Bronchial epithelial cell (primary cell): ENCODE measurements around the gene MAG. TPM values are rescaled to one million over a fixed set of nuclear protein-coding genes. Genes with fewer than 3 reads are reported as not detected.

Experiments
- DNase-seq: peaks from one replicate; pipeline ENCODE4 v3.0.0-alpha.2; 2010; ENCODE audit warnings: low read depth
- FAIRE-seq: peaks from 2 replicates; lab custom pipeline; 2011; peaks lifted over from hg19 to GRCh38; lab: Jason Lieb, UNC
- H3K27me3 ChIP-seq: 2 replicates; pipeline ENCODE4 v1.5.1; 2011; ENCODE audit warnings: low read length; ENCODE audit not compliant: control insufficient read depth, insufficient read depth
- H3K36me3 ChIP-seq: 2 replicates; pipeline ENCODE4 v1.5.1; 2011; ENCODE audit warnings: low read length; ENCODE audit not compliant: control insufficient read depth, insufficient read depth
- H3K4me3 ChIP-seq: 2 replicates; pipeline ENCODE4 v1.5.1; 2011; ENCODE audit warnings: mild to moderate bottlenecking, low read depth, low read length, control low read depth
- total RNA-seq: library from RNA; depleted of rRNA; stranded (reverse); fragments of >200 nt; gene quantifications from 2 replicates; pipeline ENCODE4 v1.2.1, GENCODE V29; 2014
- TF ChIP-seq, protein P1 (sequence below): IDR thresholded peaks from 2 replicates; pipeline ENCODE4 v1.5.1; 2011; ENCODE audit warnings: mild to moderate bottlenecking, moderate library complexity, low read length, control low read depth, inconsistent platforms; ENCODE audit not compliant: insufficient read depth, severe bottlenecking

The MAG gene
- total RNA-seq, 1 donor from 2014 or later: not detected

DNA sequence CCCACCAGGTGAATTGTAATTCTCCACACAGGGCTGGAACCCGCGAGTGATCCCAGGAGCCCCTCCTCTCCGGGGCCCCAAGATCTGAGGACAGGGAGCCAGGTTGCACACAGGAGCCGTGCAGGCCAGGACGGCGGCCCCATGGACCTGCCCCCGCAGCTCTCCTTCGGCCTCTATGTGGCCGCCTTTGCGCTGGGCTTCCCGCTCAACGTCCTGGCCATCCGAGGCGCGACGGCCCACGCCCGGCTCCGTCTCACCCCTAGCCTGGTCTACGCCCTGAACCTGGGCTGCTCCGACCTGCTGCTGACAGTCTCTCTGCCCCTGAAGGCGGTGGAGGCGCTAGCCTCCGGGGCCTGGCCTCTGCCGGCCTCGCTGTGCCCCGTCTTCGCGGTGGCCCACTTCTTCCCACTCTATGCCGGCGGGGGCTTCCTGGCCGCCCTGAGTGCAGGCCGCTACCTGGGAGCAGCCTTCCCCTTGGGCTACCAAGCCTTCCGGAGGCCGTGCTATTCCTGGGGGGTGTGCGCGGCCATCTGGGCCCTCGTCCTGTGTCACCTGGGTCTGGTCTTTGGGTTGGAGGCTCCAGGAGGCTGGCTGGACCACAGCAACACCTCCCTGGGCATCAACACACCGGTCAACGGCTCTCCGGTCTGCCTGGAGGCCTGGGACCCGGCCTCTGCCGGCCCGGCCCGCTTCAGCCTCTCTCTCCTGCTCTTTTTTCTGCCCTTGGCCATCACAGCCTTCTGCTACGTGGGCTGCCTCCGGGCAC is 59.6 kb downstream of the MAG start:
- TF ChIP-seq, protein P1, sequence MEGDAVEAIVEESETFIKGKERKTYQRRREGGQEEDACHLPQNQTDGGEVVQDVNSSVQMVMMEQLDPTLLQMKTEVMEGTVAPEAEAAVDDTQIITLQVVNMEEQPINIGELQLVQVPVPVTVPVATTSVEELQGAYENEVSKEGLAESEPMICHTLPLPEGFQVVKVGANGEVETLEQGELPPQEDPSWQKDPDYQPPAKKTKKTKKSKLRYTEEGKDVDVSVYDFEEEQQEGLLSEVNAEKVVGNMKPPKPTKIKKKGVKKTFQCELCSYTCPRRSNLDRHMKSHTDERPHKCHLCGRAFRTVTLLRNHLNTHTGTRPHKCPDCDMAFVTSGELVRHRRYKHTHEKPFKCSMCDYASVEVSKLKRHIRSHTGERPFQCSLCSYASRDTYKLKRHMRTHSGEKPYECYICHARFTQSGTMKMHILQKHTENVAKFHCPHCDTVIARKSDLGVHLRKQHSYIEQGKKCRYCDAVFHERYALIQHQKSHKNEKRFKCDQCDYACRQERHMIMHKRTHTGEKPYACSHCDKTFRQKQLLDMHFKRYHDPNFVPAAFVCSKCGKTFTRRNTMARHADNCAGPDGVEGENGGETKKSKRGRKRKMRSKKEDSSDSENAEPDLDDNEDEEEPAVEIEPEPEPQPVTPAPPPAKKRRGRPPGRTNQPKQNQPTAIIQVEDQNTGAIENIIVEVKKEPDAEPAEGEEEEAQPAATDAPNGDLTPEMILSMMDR: no peak
- FAIRE-seq (no peak), DNase-seq (no peak)
- peaks cover 2% of the 10 kb centered on the region for H3K27me3 ChIP-seq
- no peaks in the 10 kb centered on the region for H3K36me3 ChIP-seq
- H3K4me3 ChIP-seq: no peak overlapping the region

DNA sequence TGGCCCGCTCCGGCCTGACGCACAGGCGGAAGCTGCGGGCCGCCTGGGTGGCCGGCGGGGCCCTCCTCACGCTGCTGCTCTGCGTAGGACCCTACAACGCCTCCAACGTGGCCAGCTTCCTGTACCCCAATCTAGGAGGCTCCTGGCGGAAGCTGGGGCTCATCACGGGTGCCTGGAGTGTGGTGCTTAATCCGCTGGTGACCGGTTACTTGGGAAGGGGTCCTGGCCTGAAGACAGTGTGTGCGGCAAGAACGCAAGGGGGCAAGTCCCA is 60.2 kb downstream of the MAG start:
- FAIRE-seq (no peak), DNase-seq (no peak)
- Histone ChIP-seq H3K4me3 (no peak overlapping the region), H3K36me3 (no peaks in the 10 kb centered on the region), H3K27me3 (peaks cover 2% of the 10 kb centered on the region)
- TF ChIP-seq, protein P1: no peak

DNA sequence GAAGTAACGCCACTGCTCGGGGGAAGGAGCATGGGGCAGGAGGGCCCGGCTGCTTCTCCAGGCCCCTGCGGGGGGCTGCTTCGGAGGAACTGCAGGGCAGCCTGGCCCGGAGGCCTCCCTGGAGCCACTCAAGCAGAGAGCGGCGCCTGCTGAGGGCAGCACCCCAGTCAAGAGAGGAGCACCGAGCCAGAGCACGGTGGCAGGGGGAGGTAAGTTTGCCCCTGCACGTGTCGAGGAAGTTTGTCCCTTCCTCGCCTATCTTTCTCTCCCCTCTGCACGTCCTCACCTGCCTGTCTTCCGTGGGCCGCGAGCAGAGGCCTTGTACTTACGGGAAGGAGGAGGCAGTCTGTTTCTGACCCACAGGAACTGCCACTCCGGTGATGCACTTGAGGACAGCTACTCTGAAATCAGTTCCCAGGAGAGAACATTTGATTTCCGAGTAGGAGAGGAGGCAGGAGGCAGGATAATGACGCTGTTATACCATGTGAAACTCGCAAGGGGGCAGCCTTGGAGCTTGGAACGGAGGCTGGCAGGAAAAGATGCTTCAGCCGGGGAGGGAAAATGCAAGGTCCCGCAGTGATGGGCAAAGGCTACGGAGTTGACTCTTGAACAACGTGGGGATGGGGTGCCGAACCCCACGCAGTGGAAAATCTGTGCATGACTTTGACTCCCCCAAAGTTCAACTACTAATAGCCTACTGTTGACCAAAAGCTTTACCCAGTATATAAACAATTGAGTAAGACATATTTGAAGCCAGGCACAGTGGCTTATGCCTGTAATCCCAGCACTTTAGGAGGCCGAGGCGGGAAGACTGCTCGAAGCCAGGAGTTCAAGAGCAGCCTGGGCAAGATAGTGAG is 60.7 kb downstream of the MAG start:
- no peak for FAIRE-seq
- TF ChIP-seq, protein P1: peak; percentile 84
- H3K27me3 ChIP-seq: peaks cover 2% of the 10 kb centered on the region

DNA sequence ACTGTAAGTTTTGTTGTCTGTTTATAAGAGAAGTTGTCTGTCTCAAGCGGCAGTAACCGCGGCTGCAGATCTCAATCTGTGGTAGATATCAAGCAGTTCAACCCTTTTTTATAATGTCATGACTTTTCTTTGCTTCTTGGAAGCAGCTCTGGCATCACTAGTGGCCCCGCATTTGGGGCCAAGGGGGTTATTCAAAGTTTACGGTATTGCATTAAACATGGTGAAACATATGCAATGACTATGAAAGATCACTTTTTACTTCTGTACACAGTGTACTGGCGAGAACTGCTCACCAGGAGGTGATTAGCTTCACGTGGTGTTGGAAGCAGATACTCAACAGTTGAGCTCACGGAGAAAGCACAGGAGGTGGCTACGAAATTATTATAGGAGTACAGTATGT is 61.7 kb downstream of the MAG start:
- H3K27me3 ChIP-seq: peaks cover 2% of the 10 kb centered on the region
- FAIRE-seq: no peak
- H3K36me3 ChIP-seq: no peaks in the 10 kb centered on the region
- TF ChIP-seq, protein P1: no peak
- no peak overlapping the region for H3K4me3 ChIP-seq
- DNase-seq: no peak

More for the DNA sequence above, 60.7 kb downstream of the MAG start:
- Histone ChIP-seq H3K36me3 (no peaks in the 10 kb centered on the region), H3K4me3 (no peak overlapping the region)
- DNase-seq: peak; percentile 55

DNA sequence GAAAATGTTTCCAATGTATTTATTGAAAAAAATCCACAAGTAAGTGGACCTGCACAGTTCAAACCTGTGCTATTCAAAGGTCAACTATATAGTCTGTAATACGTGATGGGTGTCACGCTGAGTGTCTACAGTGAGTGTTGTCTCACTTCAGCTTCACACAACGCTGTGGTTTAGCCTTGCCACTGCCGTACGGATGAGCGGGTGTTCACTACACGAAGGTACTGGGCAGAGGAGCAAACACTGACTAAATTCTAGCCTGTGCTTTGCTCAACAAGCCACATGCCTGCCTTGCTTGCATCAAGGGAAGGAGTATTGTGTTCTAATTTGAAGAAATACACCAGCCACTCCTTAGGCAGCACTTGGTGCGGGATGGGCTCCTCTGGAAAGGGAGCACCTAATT is 62.9 kb downstream of the MAG start:
- DNase-seq (no peak), FAIRE-seq (no peak)
- H3K36me3 ChIP-seq: no peaks in the 10 kb centered on the region
- H3K4me3 ChIP-seq: no peak overlapping the region
- peaks cover 2% of the 10 kb centered on the region for H3K27me3 ChIP-seq
- TF ChIP-seq, protein P1: no peak
